ENCODE measurements around the gene PTPA.

- TF ChIP-seq GATA2 (IDR thresholded peaks at IDR 0.05; ENCODE audit: low read depth, low read length) (no peak), GATA3 (IDR thresholded peaks at IDR 0.05; ENCODE audit: low read depth, low read length) (no peak)
Measured at GRCh38 chr9:129182625-129183494, 71.6 kb downstream of the PTPA start.
